GM12872 (cell line): Measurements from ENCODE around the gene CHMP4A.

Experiments
- TF ChIP-seq, protein P1 (sequence below): IDR thresholded peaks from 3 replicates; pipeline ENCODE4 v1.5.1; 2011; ENCODE audit warnings: low read depth, mild to moderate bottlenecking, low read length, moderate library complexity; ENCODE audit not compliant: insufficient read depth

CHMP4A gene

DNA sequence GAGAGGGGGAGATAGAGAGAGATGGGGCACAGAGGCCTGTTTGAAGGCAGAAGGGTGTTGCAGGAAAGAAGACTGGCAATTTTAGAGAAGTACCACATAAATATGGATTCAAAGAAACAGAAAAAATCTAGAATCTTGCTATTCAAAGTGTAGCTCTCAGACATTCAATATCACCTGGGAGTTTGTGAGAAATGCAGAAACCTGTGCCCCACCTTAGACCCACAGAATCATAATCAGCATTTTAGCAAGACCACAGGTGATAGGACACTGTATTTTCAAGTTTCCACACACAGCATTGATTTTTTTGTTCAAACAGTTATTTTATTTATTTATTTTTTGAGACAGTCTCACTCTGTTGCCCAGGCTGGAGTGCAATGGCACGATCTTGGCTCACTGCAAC is 15.6 kb upstream of the CHMP4A start:
- TF ChIP-seq, protein P1, sequence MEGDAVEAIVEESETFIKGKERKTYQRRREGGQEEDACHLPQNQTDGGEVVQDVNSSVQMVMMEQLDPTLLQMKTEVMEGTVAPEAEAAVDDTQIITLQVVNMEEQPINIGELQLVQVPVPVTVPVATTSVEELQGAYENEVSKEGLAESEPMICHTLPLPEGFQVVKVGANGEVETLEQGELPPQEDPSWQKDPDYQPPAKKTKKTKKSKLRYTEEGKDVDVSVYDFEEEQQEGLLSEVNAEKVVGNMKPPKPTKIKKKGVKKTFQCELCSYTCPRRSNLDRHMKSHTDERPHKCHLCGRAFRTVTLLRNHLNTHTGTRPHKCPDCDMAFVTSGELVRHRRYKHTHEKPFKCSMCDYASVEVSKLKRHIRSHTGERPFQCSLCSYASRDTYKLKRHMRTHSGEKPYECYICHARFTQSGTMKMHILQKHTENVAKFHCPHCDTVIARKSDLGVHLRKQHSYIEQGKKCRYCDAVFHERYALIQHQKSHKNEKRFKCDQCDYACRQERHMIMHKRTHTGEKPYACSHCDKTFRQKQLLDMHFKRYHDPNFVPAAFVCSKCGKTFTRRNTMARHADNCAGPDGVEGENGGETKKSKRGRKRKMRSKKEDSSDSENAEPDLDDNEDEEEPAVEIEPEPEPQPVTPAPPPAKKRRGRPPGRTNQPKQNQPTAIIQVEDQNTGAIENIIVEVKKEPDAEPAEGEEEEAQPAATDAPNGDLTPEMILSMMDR = no peak

DNA sequence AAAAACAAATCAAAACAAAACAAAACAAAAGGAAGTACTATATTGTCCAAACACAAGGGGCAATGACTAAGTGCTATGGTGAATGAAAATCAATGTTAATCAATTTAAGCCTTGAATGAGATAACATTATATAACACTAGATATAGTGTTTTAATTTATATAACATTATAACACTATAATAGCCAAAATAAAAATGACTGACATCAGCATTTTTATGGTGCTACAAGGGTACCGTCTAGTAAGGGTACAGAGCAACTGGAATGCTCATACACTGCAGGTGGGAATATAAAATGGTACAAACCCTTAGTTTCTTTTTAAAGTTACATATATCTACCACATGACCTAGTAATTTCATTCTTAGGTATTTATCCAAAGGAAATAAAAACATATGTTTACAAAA is 13.2 kb upstream of the CHMP4A start:
- TF ChIP-seq, protein P1 = no peak

DNA sequence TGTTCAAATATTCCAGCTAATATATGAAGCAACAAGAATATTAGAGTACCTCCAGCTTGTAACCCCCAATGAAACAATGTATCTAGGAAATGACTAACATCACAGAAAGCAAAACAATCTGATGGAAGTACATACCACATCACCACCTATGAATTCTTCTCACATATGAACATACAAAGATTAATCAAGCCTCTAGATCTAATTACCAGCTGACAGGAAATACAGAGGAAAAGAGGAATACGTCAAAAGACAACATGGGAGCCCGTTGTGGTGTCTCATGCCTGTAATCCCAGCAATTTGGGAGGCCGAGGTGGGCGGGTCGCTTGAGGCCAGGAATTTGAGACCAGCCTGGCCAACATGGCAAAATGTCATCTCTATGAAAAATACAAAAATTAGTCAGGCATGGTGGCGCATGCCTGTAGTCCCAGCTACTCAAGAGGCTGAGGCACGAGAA is 11.4 kb upstream of the CHMP4A start:
- TF ChIP-seq, protein P1 = no peak

DNA sequence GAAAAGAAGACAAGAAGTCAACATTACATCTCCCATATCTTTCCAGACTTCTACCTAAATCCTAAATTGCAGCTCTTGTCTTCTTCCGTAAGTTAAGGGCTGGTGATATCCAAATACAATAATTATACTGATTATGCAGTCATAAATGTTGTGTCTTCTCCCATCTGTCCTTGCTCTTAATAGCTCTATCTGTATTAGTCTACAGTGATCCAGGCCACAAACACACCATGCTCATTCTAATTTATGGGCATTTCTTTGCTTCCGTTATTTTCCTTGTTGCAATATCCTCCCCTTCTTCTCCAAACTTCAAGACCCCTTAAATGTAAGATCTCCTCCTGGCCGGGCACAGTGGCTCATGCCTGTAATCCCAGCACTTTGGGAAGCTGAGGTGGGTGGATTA is 6.2 kb upstream of the CHMP4A start:
- TF ChIP-seq, protein P1 = no peak

DNA sequence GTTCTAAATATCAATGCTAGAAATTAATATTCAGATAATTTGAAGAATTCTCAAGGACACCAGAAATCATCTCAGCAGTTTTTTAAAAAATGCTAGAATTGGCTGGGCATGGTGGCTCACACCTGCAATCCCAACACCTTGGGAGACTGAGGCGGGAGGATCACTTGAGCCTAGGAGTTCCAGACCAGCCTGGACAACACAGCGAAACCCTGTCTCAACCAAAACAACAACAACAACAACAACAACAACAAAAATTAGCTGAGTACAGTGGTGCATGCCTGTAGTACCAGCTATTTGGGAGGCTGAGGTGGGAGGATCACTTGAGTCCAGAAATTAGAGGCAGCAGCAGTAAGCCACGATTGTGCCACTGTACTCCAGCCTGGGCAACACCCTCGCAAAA is 5.8 kb upstream of the CHMP4A start:
- TF ChIP-seq, protein P1 = no peak

DNA sequence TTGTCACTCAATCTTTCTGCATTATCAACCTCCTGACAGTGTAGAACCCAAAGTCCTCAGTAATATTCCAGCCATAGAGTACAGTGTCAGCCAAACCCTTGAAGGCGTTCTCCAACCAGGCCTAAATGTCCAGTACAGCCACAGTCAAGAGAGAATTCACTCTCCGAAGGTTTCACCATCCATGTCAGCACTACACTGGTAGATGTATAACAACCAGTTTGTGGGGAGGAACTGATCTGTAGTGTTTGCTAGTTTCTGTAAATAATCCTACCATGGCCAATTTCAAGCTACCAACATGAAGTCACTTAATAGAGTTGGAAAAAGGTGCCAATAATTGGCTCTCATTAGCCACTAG is 3.0 kb upstream of the CHMP4A start:
- TF ChIP-seq, protein P1 = no peak

DNA sequence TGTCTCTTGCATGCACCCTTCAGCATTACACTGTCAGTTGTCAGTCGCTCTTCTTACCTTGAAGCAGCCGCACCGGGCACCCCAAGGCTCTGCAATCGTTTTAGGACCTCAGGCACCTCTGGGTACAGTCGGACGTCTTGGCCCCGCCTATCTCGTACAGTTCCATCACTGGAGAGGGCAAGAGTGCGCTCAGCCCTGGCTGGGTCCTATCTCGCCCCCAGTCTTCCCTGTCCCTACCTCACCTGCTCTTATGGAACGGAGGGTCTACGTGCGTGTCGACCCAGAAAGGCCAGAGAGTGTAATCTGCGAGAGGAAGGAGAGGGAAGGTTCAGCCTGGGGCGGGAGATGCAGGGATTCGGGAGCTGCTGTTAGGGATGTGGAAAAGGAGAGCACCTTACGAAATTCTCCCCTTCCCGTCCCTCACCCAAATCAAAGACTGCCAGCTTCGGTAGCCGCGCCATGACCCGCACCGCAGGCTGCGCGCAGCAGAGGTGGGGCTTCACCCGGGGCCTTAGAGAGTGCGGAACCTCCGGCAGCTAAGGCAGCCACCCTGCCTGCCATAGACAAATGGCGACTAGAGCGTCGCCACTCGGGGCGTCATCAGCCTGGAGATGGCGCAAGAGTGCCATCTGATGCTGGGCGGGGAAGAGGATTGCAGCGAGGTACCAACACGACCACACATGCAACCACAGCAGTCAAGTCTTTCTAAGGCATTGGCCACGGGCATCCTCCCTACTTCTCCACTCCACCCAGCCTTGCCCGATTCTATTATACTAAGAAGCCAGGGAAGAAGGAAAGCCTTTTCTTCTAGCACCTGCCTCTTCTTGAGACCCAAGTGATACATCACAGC is 2.4 kb upstream of the CHMP4A start, which contains the start of gene MDP1:
MDP1 (minus strand) TSS at position 572 of the 850 bp plus-strand sequence; CDS start at position 461, 111 bp downstream.
- TF ChIP-seq, protein P1 = peak; percentile 88
